GM20000 (cell line): Measurements from ENCODE around the gene RRN3.

ENCODE experiments used
- DNase-seq: peaks from one replicate; pipeline ENCODE4 v3.0.0; 2012; ENCODE audit warnings: low spot score
- TF ChIP-seq, protein P1 (sequence below): IDR thresholded peaks from 2 replicates; pipeline ENCODE4 v1.5.1; 2012; ENCODE audit warnings: mild to moderate bottlenecking, control low read depth; ENCODE audit errors: extremely low read depth, missing control alignments

RRN3 gene

DNA sequence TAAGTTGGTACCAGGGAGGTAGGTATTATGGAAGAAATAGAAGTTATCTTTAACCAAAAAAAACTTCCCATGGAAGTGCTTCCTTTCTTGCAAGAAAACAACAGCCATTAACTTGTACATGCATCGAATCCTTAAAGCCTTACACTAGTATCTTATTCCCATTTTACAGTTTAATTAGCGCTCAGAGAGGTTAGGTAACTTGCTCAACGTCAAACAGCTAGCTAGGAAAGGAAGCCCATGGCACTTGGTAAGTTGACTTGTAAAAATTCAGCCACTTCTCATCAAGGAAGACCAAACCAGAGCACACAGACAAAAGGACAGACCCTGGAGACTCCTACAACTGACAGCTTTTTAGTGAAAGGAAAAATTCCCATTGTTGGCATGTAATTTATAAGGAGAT, 34.7 kb downstream of the RRN3 start:
- TF ChIP-seq, protein P1, sequence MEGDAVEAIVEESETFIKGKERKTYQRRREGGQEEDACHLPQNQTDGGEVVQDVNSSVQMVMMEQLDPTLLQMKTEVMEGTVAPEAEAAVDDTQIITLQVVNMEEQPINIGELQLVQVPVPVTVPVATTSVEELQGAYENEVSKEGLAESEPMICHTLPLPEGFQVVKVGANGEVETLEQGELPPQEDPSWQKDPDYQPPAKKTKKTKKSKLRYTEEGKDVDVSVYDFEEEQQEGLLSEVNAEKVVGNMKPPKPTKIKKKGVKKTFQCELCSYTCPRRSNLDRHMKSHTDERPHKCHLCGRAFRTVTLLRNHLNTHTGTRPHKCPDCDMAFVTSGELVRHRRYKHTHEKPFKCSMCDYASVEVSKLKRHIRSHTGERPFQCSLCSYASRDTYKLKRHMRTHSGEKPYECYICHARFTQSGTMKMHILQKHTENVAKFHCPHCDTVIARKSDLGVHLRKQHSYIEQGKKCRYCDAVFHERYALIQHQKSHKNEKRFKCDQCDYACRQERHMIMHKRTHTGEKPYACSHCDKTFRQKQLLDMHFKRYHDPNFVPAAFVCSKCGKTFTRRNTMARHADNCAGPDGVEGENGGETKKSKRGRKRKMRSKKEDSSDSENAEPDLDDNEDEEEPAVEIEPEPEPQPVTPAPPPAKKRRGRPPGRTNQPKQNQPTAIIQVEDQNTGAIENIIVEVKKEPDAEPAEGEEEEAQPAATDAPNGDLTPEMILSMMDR: no peak
- no peak for DNase-seq

DNA sequence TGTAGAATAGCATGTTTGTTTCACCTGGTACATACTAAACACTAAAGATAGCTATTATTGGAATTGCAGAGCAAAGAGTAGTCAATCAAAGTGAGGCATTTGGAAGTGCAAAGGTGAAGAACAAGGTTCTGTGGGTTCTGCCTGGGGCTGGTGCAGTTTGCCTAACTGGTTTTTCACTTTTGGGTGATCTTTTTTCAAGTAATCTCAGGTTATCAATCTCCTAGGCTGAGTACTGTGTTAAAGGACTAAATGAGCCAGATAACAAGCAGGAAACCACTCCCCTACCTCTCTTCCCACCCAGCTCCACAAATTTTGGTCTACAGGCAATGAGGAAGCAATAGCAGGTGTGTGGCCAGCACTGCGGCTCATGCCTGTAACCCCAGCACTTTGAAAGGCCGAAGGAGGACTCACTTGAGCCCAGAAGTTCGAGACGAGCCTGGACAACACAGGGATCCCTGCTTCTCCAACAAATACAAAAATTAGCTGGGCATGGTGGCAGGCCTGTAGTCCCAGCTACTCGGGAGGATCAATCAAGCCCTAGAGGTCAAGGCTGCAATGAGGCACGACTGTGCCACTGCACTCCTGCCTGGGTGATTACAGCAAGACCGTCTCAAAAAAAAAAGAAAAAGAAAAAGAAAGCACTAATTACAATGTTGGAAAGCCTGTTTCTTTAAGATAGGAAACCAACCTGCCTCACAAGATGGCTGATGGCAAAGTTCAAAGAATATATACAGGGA, 36.2 kb downstream of the RRN3 start:
- DNase-seq: no peak
- TF ChIP-seq, protein P1: no peak

DNA sequence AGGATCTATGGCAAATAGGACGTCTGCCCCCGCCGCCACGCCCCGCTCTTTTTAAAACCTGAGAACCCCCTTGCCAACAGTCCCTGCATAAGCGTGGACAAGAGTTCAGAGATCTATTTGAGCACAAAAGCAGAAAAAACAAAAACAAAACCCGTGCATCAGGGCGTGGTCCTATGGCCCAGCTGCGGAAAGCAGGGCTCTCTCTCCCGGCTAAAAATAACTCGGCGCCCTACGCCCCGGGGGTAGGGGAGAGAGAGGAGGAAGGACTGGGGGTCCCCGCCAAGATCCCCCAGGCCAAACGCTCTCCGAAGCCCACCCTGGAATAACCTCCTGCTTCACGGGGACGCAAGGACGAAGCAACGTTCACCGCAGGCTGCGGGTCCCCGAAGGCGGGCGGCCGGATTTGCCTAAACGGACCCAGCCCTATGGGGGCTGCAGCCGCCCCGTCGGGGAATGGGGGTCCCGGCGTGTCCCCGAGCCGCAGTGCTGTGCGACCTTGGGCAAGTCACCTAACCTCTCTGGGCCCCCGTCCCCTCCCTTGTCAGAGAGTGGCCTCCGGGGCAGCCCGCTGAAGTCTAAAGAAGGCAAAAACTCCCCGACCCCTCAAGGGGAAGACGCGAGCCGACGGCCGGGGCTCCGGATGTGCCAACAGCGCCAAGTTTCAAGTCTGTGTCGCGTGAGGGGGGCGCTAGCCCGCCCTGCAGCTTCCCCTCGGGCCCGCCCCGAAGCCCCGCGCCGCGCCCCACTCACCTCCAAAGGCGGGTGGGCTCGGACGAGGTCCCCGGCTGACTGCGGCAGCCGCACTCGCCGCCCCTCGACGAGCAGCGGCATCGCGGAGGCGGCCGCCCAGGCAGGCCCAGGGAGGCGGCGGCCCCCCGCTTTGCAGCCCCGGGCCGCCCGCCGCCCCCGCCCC, 38.7 kb downstream of the RRN3 start:
- peak; percentile 40 for DNase-seq
- TF ChIP-seq, protein P1: no peak

DNA sequence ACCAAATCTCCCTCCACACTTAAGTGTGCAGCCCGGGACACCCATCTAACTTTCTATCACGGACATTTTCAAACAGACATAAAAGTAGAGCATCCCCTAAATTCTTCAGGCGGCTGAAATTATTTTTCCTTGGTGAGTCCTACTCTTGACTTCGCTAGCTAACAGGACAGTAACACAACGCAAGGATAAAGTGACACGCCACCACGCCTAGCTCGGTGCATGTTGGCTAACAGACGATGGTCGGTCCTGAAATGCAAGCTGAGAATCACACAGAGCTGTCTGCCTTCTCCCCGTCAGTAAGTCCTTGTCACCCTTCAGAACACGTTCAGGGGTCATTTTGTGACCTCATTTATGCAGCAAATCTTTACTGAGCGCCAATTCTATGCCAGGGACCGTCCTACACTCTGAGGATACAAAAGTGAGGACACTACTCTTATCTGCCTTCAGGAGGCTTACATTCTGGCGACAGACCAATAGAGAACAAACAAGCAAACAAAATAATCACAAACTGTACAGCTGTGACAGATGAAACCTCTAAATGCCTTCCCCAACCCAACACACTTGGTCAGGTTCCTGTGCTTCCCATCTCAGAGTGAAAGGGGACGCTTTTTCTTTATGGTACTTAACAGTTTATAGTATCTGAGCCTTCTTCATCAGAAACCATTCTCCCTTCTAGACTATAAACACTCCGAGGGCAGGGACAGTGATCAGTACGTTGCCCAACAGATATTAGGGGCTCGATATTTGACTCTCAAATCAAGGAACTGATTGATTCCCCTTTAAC, 39.5 kb downstream of the RRN3 start:
- TF ChIP-seq, protein P1: no peak
- DNase-seq: no peak

- TF ChIP-seq, protein P1: no peak
- no peak for DNase-seq
Measured at GRCh38 chr16:15053904-15054303, 40.2 kb downstream of the RRN3 start.

DNA sequence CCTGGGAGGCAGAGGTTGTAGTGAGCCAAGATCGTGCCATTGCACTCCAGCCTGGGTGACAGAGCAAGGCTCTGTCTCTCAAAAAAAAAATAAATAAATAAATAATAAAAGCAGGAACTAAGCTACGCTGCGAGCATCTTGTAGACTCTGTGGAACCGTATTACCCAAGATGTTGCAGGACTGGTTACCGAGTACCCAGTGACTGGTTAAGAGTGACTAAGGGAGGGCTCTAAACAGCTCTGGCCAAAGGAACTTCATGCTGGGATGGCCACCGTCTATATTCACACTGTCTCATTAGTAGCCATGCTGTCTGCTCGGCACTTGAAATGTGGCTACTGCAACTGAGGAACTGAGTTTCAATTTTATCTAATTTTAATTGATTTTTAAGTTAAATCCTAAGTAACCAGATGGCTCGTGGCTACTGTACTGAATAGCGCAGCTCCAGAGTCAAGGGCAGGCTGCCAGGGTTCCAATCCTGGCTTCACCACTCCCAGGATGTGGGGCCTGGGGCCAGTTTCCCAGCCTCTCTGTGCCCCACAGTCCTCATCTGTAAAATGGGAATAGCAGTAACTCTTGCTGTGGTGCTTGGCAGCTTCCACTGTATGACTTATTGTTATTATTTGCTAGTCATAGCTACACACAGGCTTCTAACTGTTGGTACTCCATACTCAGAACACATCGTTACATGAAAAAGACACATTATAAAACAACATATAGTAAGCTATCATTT, 41.2 kb downstream of the RRN3 start:
- TF ChIP-seq, protein P1: no peak
- DNase-seq: no peak
